Neural crest cell (in vitro differentiated cells): ENCODE data around the gene HDGFL1. TPM values are rescaled to one million over a fixed set of nuclear protein-coding genes. Genes with fewer than 3 reads are reported as not detected.

ENCODE experiments used
- DNase-seq: peaks from one replicate; pipeline ENCODE4 v3.0.0; 2021; ENCODE audit warnings: low read depth, mixed read lengths, low spot score
- H3K27ac Mint-ChIP-seq: one replicate; pipeline ENCODE4 v1.8.0; 2021; ENCODE audit warnings: mild to moderate bottlenecking, mixed read lengths; ENCODE audit not compliant: unreplicated experiment
- H3K27me3 Mint-ChIP-seq: 2 replicates; pipeline ENCODE4 v1.8.0; 2021; ENCODE audit warnings: low read depth, mild to moderate bottlenecking, mixed read lengths
- H3K36me3 Mint-ChIP-seq: 2 replicates; pipeline ENCODE4 v1.8.0; 2021; ENCODE audit warnings: low read depth, mild to moderate bottlenecking, mixed read lengths
- H3K4me1 Mint-ChIP-seq: 2 replicates; pipeline ENCODE4 v1.8.0; 2021; ENCODE audit warnings: mixed read lengths
- H3K4me3 Mint-ChIP-seq: one replicate; pipeline ENCODE4 v1.8.0; 2021; ENCODE audit warnings: mild to moderate bottlenecking, mixed read lengths
- H3K9me3 Mint-ChIP-seq: 2 replicates; pipeline ENCODE4 v1.8.0; 2021; ENCODE audit warnings: mixed read lengths
- CTCF ChIP-seq: fragments of 200-600 bp; sonication (generic); conservative IDR thresholded peaks from 2 replicates; pipeline ENCODE4 v1.5.0; 2021; ENCODE audit warnings: antibody characterized with exemption, mild to moderate bottlenecking
- total RNA-seq: library from RNA; stranded (reverse); gene quantifications from 2 replicates; pipeline ENCODE4 v1.2.1, GENCODE V29; 2021

HDGFL1 gene
- total RNA-seq, 1 donor from 2014 or later, result not detected

GRCh38 chr6:22556266-22556665, 13.1 kb upstream of the HDGFL1 start:
- Mint-ChIP-seq H3K4me3 (no peak overlapping the region), H3K27me3 (no peaks in the 10 kb centered on the region), H3K36me3 (no peaks in the 10 kb centered on the region), H3K27ac (no peak overlapping the region), H3K4me1 (no peaks in the 10 kb centered on the region), H3K9me3 (peaks cover 4% of the 10 kb centered on the region)
- DNase-seq, result no peak
- no peak for TF ChIP-seq CTCF

- Mint-ChIP-seq H3K4me1 (no peaks in the 10 kb centered on the region), H3K27me3 (no peaks in the 10 kb centered on the region), H3K36me3 (no peaks in the 10 kb centered on the region), H3K27ac (no peak overlapping the region), H3K9me3 (peaks cover 2% of the 10 kb centered on the region), H3K4me3 (no peak overlapping the region)
- no peak for DNase-seq
- no peak for TF ChIP-seq CTCF
Observed at GRCh38 chr6:22557007-22557406, 12.4 kb upstream of the HDGFL1 start.

DNA sequence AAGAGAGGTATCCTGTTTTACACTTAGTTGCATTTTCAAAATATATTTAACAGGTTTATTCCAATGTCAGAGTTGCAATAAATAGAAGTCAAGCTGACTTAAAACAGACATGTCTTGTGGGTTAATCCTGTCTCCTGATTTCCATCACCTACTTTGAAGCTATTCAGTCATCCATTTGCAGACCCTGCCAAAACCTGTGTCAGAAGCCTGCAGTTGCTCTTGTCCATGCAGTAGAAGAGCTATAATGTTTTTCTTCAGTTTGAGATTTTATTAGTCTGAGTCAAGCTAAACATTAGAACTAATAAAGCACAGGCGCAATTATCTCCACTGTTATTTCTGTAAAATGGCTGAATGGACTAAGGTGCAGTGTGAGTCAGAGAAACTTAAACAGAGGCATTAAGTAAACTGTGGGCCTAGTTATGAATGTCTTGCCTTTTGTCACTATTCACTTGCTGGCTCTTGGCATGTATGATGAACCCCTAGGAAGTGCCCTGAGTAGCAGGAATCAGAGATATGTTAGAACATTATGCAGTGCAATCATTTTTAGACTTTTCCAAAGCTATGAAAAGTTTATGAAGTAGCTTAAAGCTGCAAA, 11.0 kb upstream of the HDGFL1 start:
- Mint-ChIP-seq H3K4me1 (no peaks in the 10 kb centered on the region), H3K27me3 (no peaks in the 10 kb centered on the region), H3K36me3 (no peaks in the 10 kb centered on the region), H3K4me3 (no peak overlapping the region), H3K9me3 (peaks cover 2% of the 10 kb centered on the region), H3K27ac (no peak overlapping the region)
- DNase-seq, result no peak
- no peak for TF ChIP-seq CTCF

GRCh38 chr6:22568854-22569253, 512 bp upstream of the HDGFL1 start:
- TF ChIP-seq CTCF, result no peak
- Mint-ChIP-seq H3K9me3 (peaks cover 2% of the 10 kb centered on the region), H3K27ac (no peak overlapping the region), H3K4me3 (no peak overlapping the region), H3K36me3 (no peaks in the 10 kb centered on the region), H3K4me1 (no peaks in the 10 kb centered on the region), H3K27me3 (no peaks in the 10 kb centered on the region)
- DNase-seq, result no peak

GRCh38 chr6:22570185-22570551, 802 bp downstream of the HDGFL1 start:
- peaks cover 4% of the 10 kb centered on the region for H3K4me1 Mint-ChIP-seq
- H3K4me3 Mint-ChIP-seq, result no peak overlapping the region
- no peak overlapping the region for H3K27ac Mint-ChIP-seq
- H3K27me3 Mint-ChIP-seq, result no peaks in the 10 kb centered on the region
- DNase-seq, result no peak
- H3K36me3 Mint-ChIP-seq, result no peaks in the 10 kb centered on the region
- no peak for TF ChIP-seq CTCF
- H3K9me3 Mint-ChIP-seq, result peaks cover 2% of the 10 kb centered on the region

DNA sequence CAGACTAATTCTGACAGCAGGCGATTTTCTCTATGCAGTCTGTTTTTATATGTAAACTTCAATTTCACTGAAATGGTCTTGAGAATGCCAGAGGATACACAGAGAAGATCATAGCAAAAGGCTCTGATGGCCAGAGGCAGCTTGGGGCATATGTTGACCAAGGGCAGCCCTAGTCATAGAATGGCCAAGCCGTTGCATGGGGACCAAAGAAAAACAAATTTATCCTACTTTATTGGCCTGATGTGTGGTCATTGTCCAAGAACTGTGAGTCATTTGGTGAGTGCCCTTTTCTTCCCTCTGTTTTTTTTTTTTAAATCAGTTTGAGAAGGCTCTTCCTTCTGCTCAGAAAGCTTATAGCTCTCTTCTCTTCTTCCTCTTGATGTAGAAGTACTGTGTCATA, 5.8 kb downstream of the HDGFL1 start:
- no peak for DNase-seq
- TF ChIP-seq CTCF, result no peak
- Mint-ChIP-seq H3K9me3 (no peaks in the 10 kb centered on the region), H3K4me3 (no peak overlapping the region), H3K36me3 (no peaks in the 10 kb centered on the region), H3K27ac (no peak overlapping the region), H3K4me1 (peaks cover 19% of the 10 kb centered on the region), H3K27me3 (no peaks in the 10 kb centered on the region)
